Right atrium auricular region (tissue), 2 donors: ENCODE measurements around the gene RBM23. TPM values are rescaled to one million over a fixed set of nuclear protein-coding genes. Genes with fewer than 3 reads are reported as not detected.
"Not testable (repeated sequence)": the region's sequence is repeated elsewhere in the genome, so short reads cannot be mapped to it uniquely, and the experiment has no call there.

Experiments
- DNase-seq: peaks from one replicate; pipeline ENCODE4 v3.0.0-alpha.2; 2019; ENCODE audit warnings: low spot score
- H3K27ac ChIP-seq, 2 donors: fragments of 200-600 bp; sonication (generic); 1 replicate in 1 of 2; 2 replicates in 1 of 2; pipeline ENCODE4 v1.5.1; 2016 to 2019
- H3K27me3 ChIP-seq, 2 donors: fragments of 200-600 bp; sonication (generic); one replicate each; pipeline versions ENCODE4 v1.5.1 to v1.6.0; 2017 to 2019
- H3K36me3 ChIP-seq: fragments of 200-600 bp; sonication (generic); one replicate; pipeline ENCODE4 v1.5.1; 2016
- H3K4me1 ChIP-seq, 2 donors: fragments of 200-600 bp; sonication (generic); one replicate each; pipeline versions ENCODE4 v1.5.1 to v1.6.0; 2017 to 2019
- H3K4me3 ChIP-seq, 2 donors: fragments of 200-600 bp; sonication (generic); 1 replicate in 1 of 2; 2 replicates in 1 of 2; pipeline ENCODE4 v1.5.1; 2017 to 2019; ENCODE audit warnings: mild to moderate bottlenecking in 1 of 2, moderate library complexity in 1 of 2
- H3K9me3 ChIP-seq, 2 donors: fragments of 200-600 bp; sonication (generic); one replicate each; pipeline ENCODE4 v1.5.1; 2019
- CTCF ChIP-seq, 2 donors: fragments of 200-600 bp; sonication (generic); IDR thresholded peaks; one replicate each; pipeline ENCODE4 v1.5.1; 2019; ENCODE audit warnings: antibody characterized with exemption in 2 of 2
- total RNA-seq, 2 donors: library from RNA; depleted of rRNA; stranded (reverse); fragments of >200 nt; gene quantifications; one replicate each; pipeline ENCODE4 v1.1.0, GENCODE V29; 2016

Gene RBM23
- 100 to 1,000 TPM in 1 of 2 donors, 10 to 100 TPM in 1; 76.5 to 774 TPM for total RNA-seq

- Histone ChIP-seq H3K9me3 (no peaks in the 10 kb centered on the region), H3K27me3 (no peaks in the 10 kb centered on the region), H3K36me3 (peaks cover 35% of the 10 kb centered on the region), H3K4me1 (peaks cover 0 to 31% of the 10 kb centered on the region in 2 donors), H3K4me3 (peak within 1 kb of the TSS; percentile 74 to 81), H3K27ac (peak within 1 kb of the TSS; percentile 97 to 98)
- DNase-seq: peak; percentile 100
- no peak for TF ChIP-seq CTCF (IDR thresholded peaks at IDR 0.05)
Measured at GRCh38 chr14:22918804-22919600, at the start of gene RBM23. TSS of gene RBM23 (minus strand) at chr14:22919149.

- Histone ChIP-seq H3K9me3 (no peaks in the 10 kb centered on the region), H3K36me3 (no peaks in the 10 kb centered on the region), H3K27ac (no peak overlapping the region), H3K4me1 (no peaks in the 10 kb centered on the region), H3K27me3 (no peaks in the 10 kb centered on the region), H3K4me3 (no peak overlapping the region)
- no peak for DNase-seq
- TF ChIP-seq CTCF (IDR thresholded peaks at IDR 0.05): no peak
Measured at GRCh38 chr14:22966783-22967269, 47.9 kb upstream of the RBM23 start.

GRCh38 chr14:22965916-22966782 is 47.2 kb upstream of the RBM23 start:
- not testable (repeated sequence) for H3K4me3 ChIP-seq, H3K4me1 ChIP-seq, H3K9me3 ChIP-seq, H3K27me3 ChIP-seq, DNase-seq, H3K36me3 ChIP-seq, H3K27ac ChIP-seq

GRCh38 chr14:22962061-22962676 is 43.2 kb upstream of the RBM23 start:
- H3K36me3 ChIP-seq: no peaks in the 10 kb centered on the region
- peaks cover 0 to 4% of the 10 kb centered on the region in 2 donors for H3K4me1 ChIP-seq
- no peaks in the 10 kb centered on the region for H3K27me3 ChIP-seq
- no peak for DNase-seq
- H3K27ac ChIP-seq: no peak overlapping the region
- no peak overlapping the region for H3K4me3 ChIP-seq
- H3K9me3 ChIP-seq: no peaks in the 10 kb centered on the region
- TF ChIP-seq CTCF (IDR thresholded peaks at IDR 0.05): no peak

GRCh38 chr14:22955702-22956569 is 37.0 kb upstream of the RBM23 start:
- peak overlapping the region; percentile 64 to 74 for H3K4me3 ChIP-seq
- H3K27ac ChIP-seq: peak overlapping the region; percentile 92 to 94
- peaks cover 0 to 15% of the 10 kb centered on the region in 2 donors for H3K4me1 ChIP-seq
- TF ChIP-seq CTCF (IDR thresholded peaks at IDR 0.05): no peak
- no peaks in the 10 kb centered on the region for H3K9me3 ChIP-seq
- DNase-seq: no peak
- no peaks in the 10 kb centered on the region for H3K27me3 ChIP-seq
- H3K36me3 ChIP-seq: peaks cover 19% of the 10 kb centered on the region
